T-cell (primary cell): ENCODE data around the gene ENTHD1. TPM values are rescaled to one million over a fixed set of nuclear protein-coding genes. Genes with fewer than 3 reads are reported as not detected.
A peak's percentile ranks its signal among the peaks of the same experiment; 100 is the strongest.

Experiments
- ATAC-seq, 4 experiments: fragments of 200-7000 bp in 3 of 4; fragments of 150-1000 bp in 1 of 4; cut with Tn5 transposase; replicated peaks in 1 of 4; 1 replicate in 3 of 4; 2 replicates in 1 of 4; pipeline ENCODE4 v1.10.0; 2021; ENCODE audit warnings: moderate library complexity in 3 of 4, mild to moderate bottlenecking in 2 of 4, moderate number of reproducible peaks in 1 of 4
- CTCF ChIA-PET, 2 donors: fragments of 300-600 bp; sonication (Branson Sonifier 250); formaldehyde crosslinking; loops; one replicate each; lab custom pipeline; 2022; ENCODE audit warnings: antibody characterized with exemption in 2 of 2; lab: Charles Lee
- POLR2A ChIA-PET, 2 donors: fragments of 300-600 bp; sonication (Branson Sonifier 250); formaldehyde crosslinking; loops; one replicate each; lab custom pipeline; 2022; ENCODE audit warnings: antibody characterized with exemption in 2 of 2; lab: Charles Lee
- DNase-seq, 35 experiments: peaks; one replicate each; pipeline versions ENCODE4 v3.0.0 to v3.0.0-alpha.2; 2013 to 2023
- H3K27ac ChIP-seq: one replicate; pipeline ENCODE4 v1.5.1; 2013; ENCODE audit warnings: low read length
- H3K27me3 ChIP-seq, 2 experiments: replicated peaks in 1 of 2; 1 replicate in 1 of 2; 2 replicates in 1 of 2; pipeline versions ENCODE4 v1.6.1 to v1.7.0; 2013; ENCODE audit warnings: low read length in 1 of 2, mixed read lengths in 1 of 2; ENCODE audit not compliant: control insufficient read depth in 2 of 2, insufficient read depth in 2 of 2; ENCODE audit errors: extremely low read depth in 1 of 2
- H3K36me3 ChIP-seq, 2 donors: 1 replicate in 1 of 2; 2 replicates in 1 of 2; pipeline versions ENCODE4 v1.6.1 to v1.7.0; 2013; ENCODE audit warnings: low read length in 1 of 2; ENCODE audit not compliant: control insufficient read depth in 2 of 2, insufficient read depth in 1 of 2; ENCODE audit errors: extremely low read depth in 1 of 2
- H3K4me1 ChIP-seq, 2 experiments: 1 replicate in 1 of 2; 2 replicates in 1 of 2; pipeline versions ENCODE4 v1.6.1 to v1.7.0; 2013; ENCODE audit warnings: low read length in 2 of 2, mixed read lengths in 1 of 2; ENCODE audit not compliant: insufficient read depth in 2 of 2, control insufficient read depth in 1 of 2; ENCODE audit errors: extremely low read depth in 1 of 2
- H3K4me3 ChIP-seq, 2 donors: 1 replicate in 1 of 2; 2 replicates in 1 of 2; pipeline versions ENCODE4 v1.5.1 to v1.7.0; 2013; ENCODE audit warnings: mild to moderate bottlenecking in 2 of 2, low read length in 1 of 2, moderate library complexity in 1 of 2; ENCODE audit not compliant: control insufficient read depth in 1 of 2; ENCODE audit errors: extremely low read depth in 1 of 2
- H3K9me3 ChIP-seq: 2 replicates; pipeline ENCODE4 v1.7.0; 2013
- H3K27ac Mint-ChIP-seq, 2 donors: one replicate each; pipeline ENCODE4 v1.8.0; 2020 to 2021; ENCODE audit warnings: mild to moderate bottlenecking in 2 of 2, mixed read lengths in 2 of 2
- H3K27me3 Mint-ChIP-seq, 2 donors: one replicate each; pipeline ENCODE4 v1.8.0; 2021 to 2022; ENCODE audit warnings: mixed read lengths in 2 of 2
- H3K36me3 Mint-ChIP-seq: one replicate; pipeline ENCODE4 v1.8.0; 2021; ENCODE audit warnings: mixed read lengths
- H3K4me1 Mint-ChIP-seq, 3 donors: one replicate each; pipeline ENCODE4 v1.8.0; 2020 to 2022; ENCODE audit warnings: mixed read lengths in 3 of 3, mild to moderate bottlenecking in 1 of 3
- H3K4me3 Mint-ChIP-seq, 3 donors: one replicate each; pipeline ENCODE4 v1.8.0; 2020 to 2022; ENCODE audit warnings: mild to moderate bottlenecking in 3 of 3, mixed read lengths in 3 of 3, moderate library complexity in 3 of 3
- H3K9me3 Mint-ChIP-seq, 3 donors: one replicate each; pipeline ENCODE4 v1.8.0; 2020 to 2022; ENCODE audit warnings: mixed read lengths in 3 of 3
- WGBS: methylation state at CpG from one replicate; pipeline ENCODE4 v1.1.5; 2013; ENCODE audit warnings: missing lambda C conversion rate; ENCODE audit not compliant: insufficient coverage; 5-methylcytosine and 5-hydroxymethylcytosine counted together
- total RNA-seq, 35 experiments: library from RNA in 6 of 35; stranded (reverse) in 6 of 35; fragments of 120-200 nt in 1 of 35; gene quantifications; one replicate each; pipeline versions ENCODE4 v1.2.1 to v1.2.4 and lab custom pipeline; 2013 to 2026

ENTHD1 gene
- total RNA-seq, 5 donors from 2014 or later (not counting 1 experiment from before 2014, with no cell fraction given) = 0.13 to 0.36 (median 0.20) TPM

DNA sequence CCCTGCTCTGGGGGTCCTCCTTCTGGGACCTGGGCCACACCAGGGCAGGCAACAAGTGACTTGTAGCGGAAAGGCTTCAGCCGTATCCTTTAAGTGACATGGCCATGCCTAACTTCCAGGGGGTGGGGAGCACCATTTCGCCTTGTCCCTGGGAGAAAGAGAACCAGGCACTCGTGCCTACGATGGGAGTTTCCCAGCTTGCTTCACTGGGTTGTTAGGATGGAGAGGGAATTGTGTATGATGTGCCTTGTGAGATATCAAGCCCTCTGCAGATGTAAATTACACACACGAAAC, 171.6 kb downstream of the ENTHD1 start:
- peaks cover 0 to 5% of the 10 kb centered on the region in 2 experiments for H3K4me1 ChIP-seq
- Mint-ChIP-seq H3K4me3 (no peak overlapping the region), H3K27ac (no peak overlapping the region), H3K36me3 (no peaks in the 10 kb centered on the region), H3K9me3 (no peaks in the 10 kb centered on the region), H3K27me3 (peaks cover 0 to 3% of the 10 kb centered on the region in 2 donors), H3K4me1 (peaks cover 0 to 9% (median 0%) of the 10 kb centered on the region in 3 donors)
- no peaks in the 10 kb centered on the region for H3K27me3 ChIP-seq
- ChIA-PET POLR2A (no interaction called here), CTCF (no interaction called here)
- H3K4me3 ChIP-seq = no peak overlapping the region
- no peaks in the 10 kb centered on the region for H3K36me3 ChIP-seq
- no peaks in the 10 kb centered on the region for H3K9me3 ChIP-seq
- no peak for ATAC-seq
- DNase-seq = no peak
- no peak overlapping the region for H3K27ac ChIP-seq
- whole genome bisulfite sequencing = 91% methylated on average over 3 of the region's 6 CpGs

DNA sequence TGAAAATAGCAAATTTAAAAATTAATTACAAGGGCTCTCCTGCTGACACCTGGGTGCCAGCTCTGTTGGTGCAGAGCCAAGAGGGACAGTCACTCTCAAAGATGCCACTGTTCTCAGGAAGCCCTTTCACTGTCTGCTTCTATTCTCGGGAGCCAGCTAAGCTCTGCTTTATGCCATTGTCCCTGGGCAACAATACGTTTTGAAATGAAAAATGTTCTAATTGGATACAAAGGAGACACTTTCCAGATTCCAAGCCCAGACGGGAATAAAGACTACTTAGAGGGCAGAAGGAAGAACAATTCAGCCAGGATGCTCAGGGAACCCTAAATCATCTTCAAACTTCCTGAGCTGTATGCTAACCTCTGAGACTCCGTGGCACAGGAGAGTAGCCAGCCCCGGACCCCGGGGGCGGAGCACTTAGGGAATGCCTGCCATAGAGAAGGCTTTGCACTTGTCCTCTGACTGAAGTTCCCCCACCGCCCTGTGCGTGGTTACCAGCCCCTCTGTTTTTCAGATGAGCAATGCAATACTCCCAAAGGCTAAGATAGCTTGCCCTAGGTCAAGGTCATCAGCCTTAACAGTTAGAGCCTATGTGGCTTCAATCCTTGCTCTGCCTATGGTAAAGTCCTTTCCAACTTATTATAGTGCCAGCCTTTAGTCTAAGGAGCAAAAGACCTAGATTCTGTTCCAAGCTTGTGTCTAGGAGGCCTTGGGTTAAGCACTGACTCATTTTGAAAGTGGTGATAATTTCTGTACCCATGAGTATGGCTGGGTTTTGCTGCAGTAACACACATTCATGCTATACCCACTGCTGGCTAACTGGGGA, 172.1 kb downstream of the ENTHD1 start:
- H3K4me3 Mint-ChIP-seq = no peak overlapping the region
- no peak for DNase-seq
- no peak overlapping the region for H3K27ac Mint-ChIP-seq
- ChIA-PET CTCF (no interaction called here), POLR2A (no interaction called here)
- peaks cover 0 to 3% of the 10 kb centered on the region in 2 donors for H3K27me3 Mint-ChIP-seq
- WGBS = 54% methylated on average over 7 of the region's 9 CpGs
- H3K27ac ChIP-seq = no peak overlapping the region
- H3K4me1 Mint-ChIP-seq = peaks cover 0 to 9% (median 0%) of the 10 kb centered on the region in 3 donors
- no peaks in the 10 kb centered on the region for H3K9me3 ChIP-seq
- H3K4me3 ChIP-seq = no peak overlapping the region
- H3K36me3 ChIP-seq = no peaks in the 10 kb centered on the region
- H3K27me3 ChIP-seq = no peaks in the 10 kb centered on the region
- ATAC-seq = no peak
- no peaks in the 10 kb centered on the region for H3K36me3 Mint-ChIP-seq
- H3K4me1 ChIP-seq = peaks cover 0 to 5% of the 10 kb centered on the region in 2 experiments
- no peaks in the 10 kb centered on the region for H3K9me3 Mint-ChIP-seq

DNA sequence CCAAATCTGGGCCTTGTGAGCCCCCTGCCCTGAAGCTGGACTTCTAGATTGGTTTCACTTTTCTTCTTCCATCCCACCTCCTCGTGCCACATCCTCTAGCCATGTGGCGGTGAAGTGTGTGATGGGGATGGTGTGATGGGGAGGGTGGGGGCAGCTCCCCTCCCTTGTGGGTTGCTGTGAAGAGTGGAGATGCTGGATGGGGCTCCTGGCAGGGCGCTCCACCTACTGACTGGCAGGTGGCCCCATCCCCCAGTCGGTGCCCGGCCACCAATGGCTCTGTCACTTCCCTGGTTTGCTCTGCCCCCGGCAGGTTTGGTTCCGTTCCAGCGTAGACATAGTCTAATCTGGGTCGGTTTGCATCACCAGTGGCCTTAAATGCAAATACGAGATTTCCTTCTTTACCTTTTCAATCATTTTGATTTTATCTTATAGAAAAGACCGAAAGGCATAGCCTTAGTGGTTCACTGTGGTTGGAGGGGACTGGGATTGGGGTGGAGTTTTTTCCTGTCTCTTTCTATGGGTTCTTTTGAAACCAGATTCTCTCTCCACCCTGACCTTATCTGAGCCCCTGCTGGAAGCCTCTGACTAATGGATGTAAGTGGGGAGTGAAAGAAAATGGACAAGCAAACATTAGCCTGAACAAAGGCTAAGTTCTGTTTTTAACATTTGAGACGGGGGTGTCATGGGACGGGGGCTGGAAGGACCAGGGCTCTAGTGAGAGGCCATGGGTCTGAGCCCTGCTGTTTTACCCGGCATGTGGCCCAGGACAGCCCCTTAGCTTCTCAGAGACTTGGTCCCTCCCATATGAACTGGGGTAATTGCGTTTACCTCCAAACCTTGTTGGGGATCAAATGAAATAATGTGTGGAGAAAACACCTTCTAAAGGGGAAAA, 173.8 kb downstream of the ENTHD1 start:
- H3K4me3 Mint-ChIP-seq = no peak overlapping the region
- H3K9me3 Mint-ChIP-seq = no peaks in the 10 kb centered on the region
- H3K27me3 Mint-ChIP-seq = peaks cover 0 to 3% of the 10 kb centered on the region in 2 donors
- H3K36me3 ChIP-seq = no peaks in the 10 kb centered on the region
- H3K4me1 ChIP-seq = peaks cover 0 to 5% of the 10 kb centered on the region in 2 experiments
- no peaks in the 10 kb centered on the region for H3K9me3 ChIP-seq
- 81% methylated on average over 6 of the region's 15 CpGs for WGBS
- no peak for ATAC-seq
- H3K4me3 ChIP-seq = no peak overlapping the region
- POLR2A ChIA-PET = no interaction called here
- CTCF ChIA-PET = no interaction called here
- no peak overlapping the region for H3K27ac ChIP-seq
- no peak overlapping the region for H3K27ac Mint-ChIP-seq
- H3K27me3 ChIP-seq = peaks cover 0 to 5% of the 10 kb centered on the region in 2 experiments
- H3K36me3 Mint-ChIP-seq = no peaks in the 10 kb centered on the region
- peaks cover 0 to 9% (median 0%) of the 10 kb centered on the region in 3 donors for H3K4me1 Mint-ChIP-seq
- DNase-seq = no peak

DNA sequence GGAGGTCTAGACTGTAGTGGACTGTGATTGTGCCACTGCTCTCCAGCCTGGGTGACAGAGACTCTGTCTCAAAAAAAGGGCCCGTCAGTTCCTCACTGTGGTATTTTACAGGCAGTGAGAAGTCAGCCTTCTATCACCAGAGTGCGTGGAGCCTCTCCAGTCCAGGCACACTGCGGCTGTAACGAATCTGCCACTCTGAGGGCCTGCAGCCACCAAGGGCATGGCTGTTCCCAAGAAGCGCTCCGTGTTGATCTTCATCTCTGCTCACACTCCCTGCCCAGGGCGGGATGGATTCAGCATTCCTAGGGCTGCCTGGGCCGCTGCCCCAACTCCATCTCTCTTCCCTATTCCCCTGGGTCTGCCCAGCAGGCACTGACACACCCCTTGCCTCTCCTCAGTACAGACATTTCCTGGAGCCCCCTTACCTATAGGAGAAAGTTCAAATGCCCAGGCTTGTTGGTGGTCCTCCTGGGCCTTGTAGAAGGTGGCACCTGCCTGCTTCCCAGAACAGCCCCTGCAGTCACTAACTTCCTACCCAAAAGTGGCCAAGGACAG, 174.6 kb downstream of the ENTHD1 start:
- Mint-ChIP-seq H3K4me3 (no peak overlapping the region), H3K36me3 (no peaks in the 10 kb centered on the region), H3K27ac (no peak overlapping the region), H3K27me3 (peaks cover 0 to 3% of the 10 kb centered on the region in 2 donors), H3K4me1 (peaks cover 0 to 9% (median 0%) of the 10 kb centered on the region in 3 donors), H3K9me3 (no peaks in the 10 kb centered on the region)
- Histone ChIP-seq H3K36me3 (no peaks in the 10 kb centered on the region), H3K27me3 (peaks cover 0 to 9% of the 10 kb centered on the region in 2 experiments), H3K9me3 (no peaks in the 10 kb centered on the region), H3K27ac (no peak overlapping the region), H3K4me1 (peaks cover 0 to 5% of the 10 kb centered on the region in 2 experiments), H3K4me3 (no peak overlapping the region)
- DNase-seq = no peak
- WGBS = 95% methylated on average over 8 of the region's 8 CpGs
- no peak for ATAC-seq
- ChIA-PET POLR2A (no interaction called here), CTCF (no interaction called here)

DNA sequence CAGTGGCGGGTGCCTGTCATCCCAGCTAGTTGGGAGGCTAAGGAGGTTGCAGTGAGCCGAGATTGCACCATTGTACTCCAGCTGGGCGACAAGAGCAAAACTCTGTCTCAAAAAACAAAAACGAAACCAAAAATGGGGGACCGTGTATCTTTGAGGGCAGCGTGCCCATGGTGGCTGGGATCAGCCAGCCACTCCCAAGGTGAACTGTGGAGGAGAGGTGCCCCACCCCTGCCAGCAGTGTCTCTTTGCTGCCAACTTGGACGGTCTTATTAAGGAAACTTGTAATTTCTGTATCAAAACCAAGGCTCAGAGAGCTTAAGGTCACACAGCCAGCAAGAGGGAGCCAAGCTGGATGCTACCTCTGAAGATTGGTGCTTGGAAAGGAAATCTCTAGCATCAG, 175.4 kb downstream of the ENTHD1 start:
- Mint-ChIP-seq H3K27me3 (peaks cover 0 to 3% of the 10 kb centered on the region in 2 donors), H3K4me3 (peak overlapping the region in 1 of 3 donors; percentile 17), H3K27ac (no peak overlapping the region), H3K4me1 (peaks cover 0 to 7% (median 0%) of the 10 kb centered on the region in 3 donors), H3K36me3 (no peaks in the 10 kb centered on the region), H3K9me3 (no peaks in the 10 kb centered on the region)
- H3K27ac ChIP-seq = no peak overlapping the region
- ChIA-PET POLR2A (no interaction called here), CTCF (no interaction called here)
- H3K4me3 ChIP-seq = peak overlapping the region in 1 of 2 donors; percentile 17
- peaks cover 0 to 5% of the 10 kb centered on the region in 2 experiments for H3K4me1 ChIP-seq
- H3K36me3 ChIP-seq = no peaks in the 10 kb centered on the region
- H3K27me3 ChIP-seq = peaks cover 0 to 11% of the 10 kb centered on the region in 2 experiments
- no peak for DNase-seq
- no peaks in the 10 kb centered on the region for H3K9me3 ChIP-seq
- no peak for ATAC-seq
- WGBS = 83% methylated on average over 4 of the region's 7 CpGs

DNA sequence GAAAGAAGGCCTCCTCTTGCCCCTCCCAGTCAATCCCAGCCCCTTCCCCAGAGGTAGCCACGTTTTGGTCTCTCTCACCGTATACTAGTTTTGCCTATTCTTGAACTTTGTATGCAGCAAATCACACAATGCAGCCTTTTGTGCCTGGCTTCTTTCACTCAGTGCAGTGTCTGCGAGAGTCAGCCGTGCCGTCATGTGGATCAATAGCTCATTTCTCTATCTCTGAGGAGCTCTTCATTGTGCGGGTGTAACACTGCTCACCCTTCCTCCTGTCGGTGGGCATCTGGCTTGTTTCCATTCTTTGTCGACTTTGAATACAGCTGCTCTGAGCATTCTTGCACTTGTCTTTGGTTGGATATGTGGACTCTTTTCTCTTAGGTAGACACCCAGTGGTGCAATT, 176.5 kb downstream of the ENTHD1 start:
- no peak overlapping the region for H3K4me3 Mint-ChIP-seq
- DNase-seq (no peak), ATAC-seq (no peak)
- Histone ChIP-seq H3K36me3 (no peaks in the 10 kb centered on the region), H3K27ac (no peak overlapping the region), H3K9me3 (no peaks in the 10 kb centered on the region), H3K27me3 (peaks cover 0 to 11% of the 10 kb centered on the region in 2 experiments), H3K4me3 (no peak overlapping the region), H3K4me1 (peaks cover 0 to 5% of the 10 kb centered on the region in 2 experiments)
- peaks cover 0 to 4% of the 10 kb centered on the region in 2 donors for H3K27me3 Mint-ChIP-seq
- H3K9me3 Mint-ChIP-seq = no peaks in the 10 kb centered on the region
- H3K36me3 Mint-ChIP-seq = no peaks in the 10 kb centered on the region
- WGBS = 94% methylated on average over 5 of the region's 8 CpGs
- peaks cover 0 to 3% (median 0%) of the 10 kb centered on the region in 3 donors for H3K4me1 Mint-ChIP-seq
- POLR2A ChIA-PET = no interaction called here
- no peak overlapping the region for H3K27ac Mint-ChIP-seq
- CTCF ChIA-PET = no interaction called here
